ENCODE data around the gene MEX3A. TPM values are rescaled to one million over a fixed set of nuclear protein-coding genes. Genes with fewer than 3 reads are reported as not detected.

The MEX3A gene
- total and polyA plus RNA-seq, 2 of the 8 experiments (the other 6 are each of a cell fraction or from before 2014, with no cell fraction given) = 34.1 to 52.4 TPM

- no peak for TF ChIP-seq CTCF (IDR thresholded peaks at IDR 0.05; ENCODE audit: control extremely low read depth in 1 of 3, insufficient read depth in 1 of 3, low read depth in 1 of 3, low read length in 3 of 3)
- TF ChIP-seq FOSL1 (IDR thresholded peaks at IDR 0.05; ENCODE audit: insufficient read depth, low read depth, low read length) = no peak
- no peak for TF ChIP-seq BRCA1 (IDR thresholded peaks at IDR 0.05; ENCODE audit: low read depth, low read length)
- TF ChIP-seq SP2 (IDR thresholded peaks at IDR 0.05; ENCODE audit: low read length) = no peak
- TF ChIP-seq CBX5 (IDR thresholded peaks at IDR 0.05; ENCODE audit: low read depth, low read length) = no peak
- no peak for TF ChIP-seq EGR1 (IDR thresholded peaks at IDR 0.05; ENCODE audit: borderline replicate concordance, low read depth, low read length)
- no peak for TF ChIP-seq TCF12 (IDR thresholded peaks at IDR 0.05; ENCODE audit: low read depth, low read length)
- TF ChIP-seq CHD1 (IDR thresholded peaks at IDR 0.05; ENCODE audit: low read depth, low read length) = no peak
Measured at GRCh38 chr1:156113282-156113950, 31.2 kb upstream of the MEX3A start (continued).

Data from H1 (cell line).